SU-DHL-6 (cell line): ENCODE results near the gene APBA2.

Experiments used
- CTCF ChIP-seq: fragments of 200-600 bp; sonication (generic); IDR thresholded peaks from one replicate; pipeline ENCODE4 v1.5.1; 2017; ENCODE audit warnings: antibody characterized with exemption, mild to moderate bottlenecking, low read length, moderate library complexity; ENCODE audit not compliant: insufficient read depth, poor library complexity, severe bottlenecking
- EZH2phosphoT487 ChIP-seq: fragments of 200-600 bp; sonication (generic), shearing (Covaris generic); conservative IDR thresholded peaks from 2 replicates; pipeline ENCODE4 v1.6.1; 2018; ENCODE audit warnings: mild to moderate bottlenecking, antibody characterized with exemption, low read length, moderate library complexity, mixed read lengths

DNA sequence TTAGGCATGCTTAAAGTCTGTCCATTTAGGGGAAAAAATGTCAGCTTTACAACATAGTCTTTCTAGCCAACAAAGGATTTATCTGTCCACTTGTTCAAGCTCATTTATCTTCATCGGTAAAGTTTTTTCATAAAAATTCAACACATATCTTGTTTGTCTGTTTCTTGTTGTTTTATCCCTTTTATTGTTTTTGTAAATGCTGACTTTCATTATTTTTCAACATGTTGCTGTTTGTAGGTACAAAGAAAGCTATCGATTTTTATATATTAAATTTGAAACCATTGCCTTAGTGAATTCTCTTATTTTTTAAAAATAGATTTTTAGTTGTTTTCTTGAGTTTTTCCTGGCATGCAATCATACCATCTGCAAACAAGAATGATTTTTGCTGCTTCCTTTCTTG is 198.1 kb downstream of the APBA2 start:
- TF ChIP-seq CTCF (no peak), EZH2phosphoT487 (no peak)
